ENCODE data around the gene AOPEP.
A peak's percentile ranks its signal among the peaks of the same experiment; 100 is the strongest.

Gene AOPEP

DNA sequence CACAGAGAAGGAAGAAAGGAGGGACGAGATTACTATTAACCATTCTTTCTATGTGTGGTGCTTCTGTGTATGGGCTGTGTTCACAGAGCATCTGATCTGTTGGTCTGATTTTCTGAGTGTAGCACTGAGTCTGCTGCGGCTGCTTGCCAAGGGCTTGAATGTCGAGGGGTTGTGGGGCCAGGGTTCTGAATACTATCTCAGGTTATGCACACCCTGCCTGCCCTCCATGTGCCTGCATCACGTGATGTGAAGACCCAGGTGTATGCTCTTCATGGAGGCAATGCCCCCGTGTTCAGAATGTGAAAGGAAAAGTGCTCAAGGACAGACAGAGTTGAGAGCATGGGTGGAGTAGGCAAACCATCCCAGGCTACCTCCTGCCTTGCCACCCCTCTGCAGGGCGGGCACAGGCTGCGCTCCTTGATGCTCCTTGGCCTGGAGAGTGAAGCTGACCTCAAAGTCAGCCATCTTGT is 336.1 kb downstream of the AOPEP start:
- no peak for DNase-seq (ENCODE audit: low spot score)

- DNase-seq (ENCODE audit: low spot score), result no peak
Observed at GRCh38 chr9:95063300-95063699, 336.8 kb downstream of the AOPEP start.

DNA sequence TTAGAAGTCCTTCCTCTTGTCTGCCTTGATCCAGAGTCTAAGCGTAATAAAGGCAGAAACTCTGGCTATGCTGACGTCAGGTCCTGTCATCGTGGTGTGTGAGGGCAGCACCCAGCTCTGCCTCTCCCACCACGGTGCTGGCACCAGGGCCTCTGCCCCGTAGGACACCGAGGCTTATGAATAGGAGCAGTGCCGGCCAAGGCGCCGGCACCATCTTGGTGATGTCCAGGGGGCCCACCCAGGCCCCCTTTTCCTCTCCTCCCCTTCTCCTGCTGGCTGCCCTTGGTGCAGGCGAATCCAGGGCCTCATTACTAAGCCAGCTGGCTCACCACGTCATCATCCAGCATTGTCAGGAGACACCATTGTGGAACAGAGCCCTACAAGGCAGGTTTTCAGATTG is 338.7 kb downstream of the AOPEP start:
- no peak for DNase-seq (ENCODE audit: low spot score)

- no peak for DNase-seq (ENCODE audit: low spot score)
Observed at GRCh38 chr9:95067057-95067456, 340.6 kb downstream of the AOPEP start.

GRCh38 chr9:95067897-95068296 is 341.4 kb downstream of the AOPEP start:
- DNase-seq (ENCODE audit: low spot score), result no peak

GRCh38 chr9:95070549-95071021 is 344.1 kb downstream of the AOPEP start:
- peak; percentile 64 for DNase-seq (ENCODE audit: low spot score)

GRCh38 chr9:95071450-95071849 is 345.0 kb downstream of the AOPEP start:
- no peak for DNase-seq (ENCODE audit: low spot score)

GRCh38 chr9:95071925-95072324 is 345.4 kb downstream of the AOPEP start:
- DNase-seq (ENCODE audit: low spot score), result no peak

DNA sequence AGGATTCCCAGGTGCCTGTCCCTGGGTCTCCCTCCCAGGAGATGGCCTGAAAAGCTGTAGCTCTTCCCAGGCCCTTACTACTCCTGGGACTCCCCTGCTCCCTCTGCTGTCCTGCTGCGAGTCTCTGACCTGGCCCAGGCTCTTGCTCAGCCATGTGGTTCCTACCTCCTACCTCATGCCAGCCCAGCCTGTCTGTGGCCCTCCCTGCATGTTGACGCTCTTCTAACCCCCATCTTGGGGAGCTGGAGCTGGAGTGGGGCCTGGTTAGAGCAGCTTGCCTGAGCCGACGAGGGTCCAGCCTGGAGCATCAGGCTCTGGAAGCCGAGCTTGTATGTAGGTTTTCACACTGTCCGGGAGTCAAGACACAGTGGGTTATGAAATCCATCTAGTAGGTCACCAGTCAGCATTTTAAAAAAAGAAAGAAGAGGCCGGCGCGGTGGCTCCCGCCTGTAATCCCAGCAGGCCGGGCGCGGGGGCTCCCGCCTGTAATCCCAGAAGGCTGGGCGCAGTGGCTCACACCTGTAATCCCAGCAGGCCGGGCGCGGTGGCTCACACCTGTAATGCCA is 346.6 kb downstream of the AOPEP start:
- peak; percentile 28 for DNase-seq (ENCODE audit: low spot score)

- DNase-seq (ENCODE audit: low spot score), result no peak
Observed at GRCh38 chr9:95073918-95074317, 347.4 kb downstream of the AOPEP start.

DNA sequence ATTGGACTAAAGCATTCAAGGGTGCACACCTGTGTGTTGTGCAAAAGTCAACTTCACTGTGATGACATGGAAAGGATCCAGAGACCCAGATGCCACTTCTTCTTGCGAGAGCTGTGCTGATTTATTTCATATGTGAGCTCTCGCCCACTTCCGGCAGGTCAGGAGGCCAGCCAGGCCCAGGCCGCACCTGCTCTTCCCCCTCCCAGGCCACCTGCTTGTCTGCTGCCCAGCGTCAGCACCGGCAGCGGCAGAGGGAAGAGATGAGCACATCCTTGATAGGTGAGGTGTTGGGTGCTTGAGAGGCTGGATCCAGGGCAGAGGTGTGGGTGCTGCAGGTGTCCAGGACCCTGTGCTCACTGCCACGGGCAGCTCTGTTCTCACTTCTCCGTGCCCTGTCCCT is 348.1 kb downstream of the AOPEP start:
- DNase-seq (ENCODE audit: low spot score), result peak; percentile 29

DNA sequence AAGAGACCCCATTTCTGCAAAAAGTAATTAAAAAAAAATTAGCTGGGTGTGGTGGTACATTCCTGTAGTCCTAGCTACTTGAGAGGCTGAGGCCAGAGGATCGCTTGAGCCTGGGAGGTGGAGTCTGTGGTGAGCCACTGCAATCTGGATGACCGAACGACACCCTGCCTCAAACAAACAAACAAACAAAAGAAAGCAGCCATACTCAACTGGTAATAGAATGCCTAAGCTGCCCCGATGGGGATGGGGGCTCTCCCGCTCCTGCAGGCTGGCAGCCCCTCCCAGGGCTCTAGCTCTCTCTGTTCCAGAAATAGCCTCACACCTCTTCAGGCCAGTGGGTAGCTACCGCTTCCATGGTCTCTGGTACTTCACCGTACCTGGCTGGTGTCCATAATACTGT is 349.2 kb downstream of the AOPEP start:
- DNase-seq (ENCODE audit: low spot score), result no peak

GRCh38 chr9:95076696-95077052 is 350.2 kb downstream of the AOPEP start:
- no peak for DNase-seq (ENCODE audit: low spot score)

GRCh38 chr9:95077053-95077765 is 350.7 kb downstream of the AOPEP start:
- no peak for DNase-seq (ENCODE audit: low spot score)

- DNase-seq (ENCODE audit: low spot score), result no peak
Observed at GRCh38 chr9:95077766-95078370, 351.4 kb downstream of the AOPEP start.

- no peak for DNase-seq (ENCODE audit: low spot score)
Observed at GRCh38 chr9:95078511-95078910, 352.0 kb downstream of the AOPEP start.

- no peak for DNase-seq (ENCODE audit: low spot score)
Observed at GRCh38 chr9:95078939-95079338, 352.4 kb downstream of the AOPEP start.

GRCh38 chr9:95079461-95079860 is 353.0 kb downstream of the AOPEP start:
- DNase-seq (ENCODE audit: low spot score), result no peak

DNA sequence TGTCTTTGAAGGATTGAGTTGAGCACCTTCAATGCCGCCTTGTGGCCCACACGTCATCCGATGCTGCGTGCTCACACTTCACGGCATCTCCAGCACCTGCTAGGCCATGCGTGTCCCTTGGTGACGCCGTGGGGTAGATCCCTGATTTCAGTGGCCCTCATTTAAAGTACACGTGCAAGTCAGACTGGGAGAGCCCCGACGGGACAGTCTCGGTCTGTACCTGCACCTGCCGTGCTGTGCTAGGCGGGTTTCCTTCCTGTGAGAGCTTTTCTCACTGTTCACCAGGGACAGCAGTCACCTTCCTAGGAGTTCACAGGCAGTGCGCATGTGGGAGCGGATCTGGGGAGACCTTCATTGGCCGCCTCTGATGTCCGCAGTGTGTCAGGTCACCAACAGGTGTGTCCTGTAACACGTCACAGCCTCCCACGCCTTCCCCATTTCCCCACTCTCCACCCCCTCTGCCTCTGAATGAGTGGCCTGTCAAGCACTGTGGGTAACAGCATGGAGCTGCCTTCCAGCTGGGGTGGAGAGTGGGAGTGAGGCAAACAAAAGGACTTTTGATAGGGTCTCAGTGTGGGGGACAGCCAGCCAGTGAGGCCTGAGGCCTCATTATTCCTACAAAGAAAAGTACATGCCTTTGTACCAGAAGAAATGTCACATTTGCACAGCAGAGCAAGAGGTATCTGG is 354.6 kb downstream of the AOPEP start:
- no peak for DNase-seq (ENCODE audit: low spot score)

DNA sequence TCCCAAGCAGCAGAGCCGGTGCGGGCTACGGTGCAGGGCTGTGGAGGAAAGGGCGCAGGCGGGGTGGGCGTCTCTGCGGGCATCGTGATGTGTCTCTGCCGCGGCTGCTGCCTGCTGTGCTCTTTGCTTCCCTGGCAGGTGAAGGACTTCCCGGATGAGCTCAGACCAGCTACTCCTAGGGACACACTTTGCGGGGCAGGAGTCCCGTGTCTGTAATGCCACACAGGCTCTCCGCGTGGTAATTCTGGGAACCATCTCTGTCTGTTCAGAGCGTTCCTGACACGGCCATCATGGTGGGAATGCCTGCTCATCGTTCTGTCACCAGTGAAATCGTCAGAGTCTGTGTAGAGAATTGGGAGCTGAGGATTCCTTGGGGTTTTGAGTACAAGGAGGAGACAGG is 355.5 kb downstream of the AOPEP start:
- no peak for DNase-seq (ENCODE audit: low spot score)

GRCh38 chr9:95082401-95083084 is 356.0 kb downstream of the AOPEP start:
- DNase-seq (ENCODE audit: low spot score), result no peak

DNA sequence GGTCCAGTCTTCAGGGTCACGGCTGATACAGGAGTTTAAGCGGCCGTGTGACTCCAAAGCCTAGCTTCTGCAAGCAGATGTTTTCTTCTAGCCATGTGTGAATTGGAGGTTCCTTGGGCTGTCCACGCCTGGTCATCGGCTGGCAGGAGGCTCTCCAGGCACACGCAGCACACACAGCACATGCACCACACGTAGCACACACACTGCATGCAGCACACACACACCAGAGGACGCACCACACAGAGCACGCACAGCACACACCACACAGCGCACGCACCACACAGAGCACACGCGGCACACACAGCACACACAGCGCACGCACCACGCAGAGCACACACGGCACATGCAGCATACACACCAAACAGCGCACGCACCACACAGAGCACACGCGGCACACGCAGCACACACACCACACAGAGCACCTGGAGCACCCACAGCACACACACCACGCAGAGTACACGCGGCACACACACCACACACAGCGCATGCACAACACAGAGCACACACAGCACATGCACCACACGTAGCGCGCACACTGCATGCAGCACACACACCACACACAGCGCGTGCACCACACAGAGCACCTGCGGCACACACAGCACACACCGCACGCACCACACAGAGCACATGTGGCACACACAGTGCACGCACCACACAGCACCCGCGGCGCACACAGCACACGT is 356.7 kb downstream of the AOPEP start:
- no peak for DNase-seq (ENCODE audit: low spot score)
